GM21576 (cell line): ENCODE measurements around the gene RNASE2.
"Not testable (repeated sequence)": the region's sequence is repeated elsewhere in the genome, so short reads cannot be mapped to it uniquely, and the experiment has no call there.

Source experiments
- ATAC-seq: cut with Tn5 transposase; IDR thresholded peaks from one replicate; pipeline ENCODE4 v1.9.1; 2021; ENCODE audit warnings: mild to moderate bottlenecking, moderate library complexity; ENCODE audit not compliant: unreplicated experiment

The RNASE2 gene

DNA sequence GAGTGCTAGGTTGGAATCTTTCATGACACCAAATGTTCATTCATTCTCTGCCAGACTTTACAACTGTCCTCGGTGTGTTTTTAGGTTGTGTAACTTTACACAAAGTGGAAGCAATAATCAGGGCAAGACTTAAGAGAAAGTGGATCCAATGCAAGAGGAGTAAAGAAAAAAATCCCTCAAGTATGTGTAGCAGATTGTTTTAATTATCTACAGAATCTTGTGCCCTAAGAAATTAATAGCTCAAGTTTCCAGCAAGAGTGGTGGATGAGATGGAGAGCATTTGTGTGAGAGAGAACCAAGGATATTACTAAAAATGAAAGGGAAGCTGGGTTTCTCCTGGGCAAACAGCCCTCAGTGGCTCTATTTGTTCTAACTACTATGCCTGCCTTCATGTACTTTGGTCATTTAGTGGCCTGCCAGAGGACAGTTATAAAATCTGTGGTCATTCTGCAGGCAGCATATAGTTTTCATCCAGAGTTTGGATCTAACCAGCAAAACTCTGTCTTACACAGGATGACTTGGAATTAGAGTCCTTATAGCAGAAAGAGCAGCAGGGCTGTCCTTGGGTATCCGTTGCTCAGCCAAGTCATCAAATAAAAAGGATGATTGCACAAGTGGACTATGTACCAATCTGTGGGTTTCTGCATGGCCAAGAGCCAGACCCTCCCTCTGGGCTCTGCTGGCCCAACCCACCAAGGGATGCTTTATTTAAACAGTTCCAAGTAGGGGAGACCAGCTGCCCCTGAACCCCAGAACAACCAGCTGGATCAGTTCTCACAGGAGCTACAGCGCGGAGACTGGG is at the start of gene RNASE2:
RNASE2 (plus strand) TSS at position 752 of the 802 bp plus-strand sequence. CDS start 285 bp downstream, outside the sequence.
- ATAC-seq: not testable (repeated sequence)

DNA sequence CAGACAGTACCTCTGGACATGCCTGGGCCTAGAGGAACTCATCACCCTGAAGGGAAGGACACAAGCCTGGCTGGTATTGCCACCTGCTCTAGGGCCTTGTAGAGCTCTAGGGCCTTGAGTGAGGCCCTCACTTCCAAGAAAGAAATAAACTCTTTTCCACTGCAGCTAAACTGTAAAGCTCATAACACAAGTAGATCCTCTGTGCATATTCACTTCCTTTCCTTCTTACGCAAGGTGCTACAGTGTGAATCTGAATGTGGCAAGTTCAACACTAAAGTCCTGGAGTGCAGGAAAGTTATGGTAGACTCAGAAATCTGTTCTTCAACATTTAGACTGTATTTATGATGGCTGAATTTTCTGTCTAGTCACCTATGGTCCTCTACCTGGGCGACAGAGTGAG is 49.6 kb upstream of the RNASE2 start:
- no peak for ATAC-seq

DNA sequence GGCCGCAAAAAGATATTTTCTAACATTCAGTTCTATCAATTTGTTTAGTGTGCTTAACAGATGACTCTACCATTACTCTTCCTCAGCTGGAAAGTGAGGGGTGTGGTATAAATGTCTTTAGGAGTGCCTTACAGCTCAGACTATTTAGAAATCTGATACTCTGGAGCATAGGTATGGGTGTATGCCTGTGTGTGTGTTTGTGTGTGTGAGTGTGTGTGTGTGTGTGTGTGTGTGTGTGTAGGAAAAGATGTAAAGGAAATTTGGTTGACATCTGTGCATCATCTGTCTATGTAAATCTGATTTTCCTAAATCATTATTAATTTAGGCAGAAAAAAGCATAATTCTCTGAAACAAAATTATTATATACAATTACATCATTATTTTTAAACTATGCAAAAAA is 48.1 kb upstream of the RNASE2 start:
- no peak for ATAC-seq

DNA sequence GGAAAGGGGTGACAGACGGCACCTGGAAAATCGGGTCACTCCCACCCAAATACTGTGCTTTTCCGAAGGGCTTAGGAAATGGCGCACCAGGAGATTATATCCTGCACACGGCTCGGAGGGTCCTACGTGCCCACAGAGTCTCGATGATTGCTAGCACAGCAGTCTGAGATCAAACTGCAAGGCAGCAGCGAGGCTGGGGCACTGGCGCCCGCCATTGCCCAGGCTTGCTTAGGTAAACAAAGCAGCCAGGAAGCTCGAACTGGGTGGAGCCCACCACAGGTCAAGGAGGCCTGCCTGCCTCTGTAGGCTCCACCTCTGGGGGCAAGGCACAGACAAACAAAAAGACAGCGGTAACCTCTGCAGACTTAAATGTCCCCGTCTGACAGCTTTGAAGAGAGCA is 44.5 kb upstream of the RNASE2 start:
- ATAC-seq: not testable (repeated sequence)

DNA sequence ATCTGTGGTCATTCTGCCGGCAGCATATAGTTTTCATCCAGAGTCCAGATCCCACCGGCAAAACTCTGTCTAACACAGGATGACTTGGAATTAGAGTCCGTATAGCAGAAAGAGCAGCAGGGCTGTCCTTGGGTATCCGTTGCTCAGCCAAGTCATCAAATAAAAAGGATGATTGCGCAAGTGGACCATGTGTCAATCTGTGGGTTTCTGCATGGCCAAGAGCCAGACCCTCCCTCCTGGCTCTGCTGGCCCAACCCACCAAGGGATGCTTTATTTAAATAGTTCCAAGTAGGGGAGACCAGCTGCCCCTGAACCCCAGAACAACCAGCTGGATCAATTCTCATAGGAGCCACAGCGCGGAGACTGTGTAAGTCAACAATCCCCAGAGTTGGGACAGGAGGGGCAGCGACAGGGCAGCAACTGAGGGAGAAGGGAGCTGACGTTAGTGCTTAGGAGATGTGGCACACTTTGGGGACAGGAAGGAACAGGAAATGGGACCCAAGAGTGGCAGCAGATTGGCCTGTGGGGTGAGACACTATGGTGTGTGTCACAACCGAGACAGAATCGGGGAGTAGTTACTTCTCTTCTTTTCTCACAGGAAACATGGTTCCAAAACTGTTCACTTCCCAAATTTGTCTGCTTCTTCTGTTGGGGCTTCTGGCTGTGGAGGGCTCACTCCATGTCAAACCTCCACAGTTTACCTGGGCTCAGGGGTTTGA is 36.1 kb upstream of the RNASE2 start:
- ATAC-seq: not testable (repeated sequence)

DNA sequence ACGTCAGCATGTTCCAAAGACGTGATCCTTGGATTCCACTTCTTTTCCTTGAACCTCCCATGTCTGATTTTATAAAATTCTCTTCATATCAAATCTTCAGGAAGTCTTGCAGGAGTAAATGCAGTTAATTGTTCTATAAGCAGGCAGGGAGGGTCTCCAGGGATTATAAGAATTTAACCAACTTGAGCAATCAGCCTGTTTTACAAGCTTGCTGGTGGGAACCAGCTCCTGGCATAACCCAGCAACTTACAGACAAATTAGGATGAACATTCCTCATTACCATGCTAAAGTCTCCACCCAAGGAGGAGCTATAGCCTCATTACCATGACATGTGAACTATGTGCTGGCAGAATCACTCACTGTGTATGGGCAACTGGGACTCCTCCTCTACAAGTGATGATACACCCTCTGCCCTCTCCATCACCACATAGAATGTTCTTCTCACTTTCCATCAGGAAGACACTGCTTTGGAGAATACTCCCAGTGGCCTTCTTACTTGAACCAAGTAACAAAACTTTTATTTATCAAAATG is 31.5 kb upstream of the RNASE2 start:
- not testable (repeated sequence) for ATAC-seq

DNA sequence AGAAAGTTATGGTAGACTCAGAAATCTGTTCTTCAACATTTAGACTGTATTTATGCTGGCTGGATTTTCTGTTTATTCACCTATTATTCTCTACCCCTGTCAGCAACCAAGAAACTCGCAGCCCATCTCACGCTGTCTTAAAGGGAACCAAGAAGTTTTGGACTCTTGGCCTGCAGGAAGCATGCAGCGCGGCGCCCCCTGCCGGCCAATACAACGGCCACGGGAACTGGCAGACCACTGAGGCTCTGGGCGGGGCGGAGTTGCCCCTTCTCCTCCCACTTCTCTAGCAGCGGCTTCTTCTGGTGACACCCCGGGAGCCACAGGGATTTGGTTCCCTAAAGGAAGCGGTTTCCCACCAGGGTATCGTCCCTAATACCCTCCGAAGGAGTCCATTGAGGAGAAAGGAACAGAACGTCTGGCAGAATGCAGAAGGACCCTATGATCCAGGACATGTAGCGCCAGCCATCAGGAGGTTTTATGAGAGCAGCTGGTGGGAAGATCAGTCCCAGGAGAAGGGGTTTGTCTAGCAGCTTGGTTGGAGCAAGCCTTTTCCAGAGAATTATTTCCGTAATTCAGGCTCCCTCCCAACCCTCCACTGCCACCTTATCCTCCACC is 21.0 kb upstream of the RNASE2 start:
- ATAC-seq: no peak

DNA sequence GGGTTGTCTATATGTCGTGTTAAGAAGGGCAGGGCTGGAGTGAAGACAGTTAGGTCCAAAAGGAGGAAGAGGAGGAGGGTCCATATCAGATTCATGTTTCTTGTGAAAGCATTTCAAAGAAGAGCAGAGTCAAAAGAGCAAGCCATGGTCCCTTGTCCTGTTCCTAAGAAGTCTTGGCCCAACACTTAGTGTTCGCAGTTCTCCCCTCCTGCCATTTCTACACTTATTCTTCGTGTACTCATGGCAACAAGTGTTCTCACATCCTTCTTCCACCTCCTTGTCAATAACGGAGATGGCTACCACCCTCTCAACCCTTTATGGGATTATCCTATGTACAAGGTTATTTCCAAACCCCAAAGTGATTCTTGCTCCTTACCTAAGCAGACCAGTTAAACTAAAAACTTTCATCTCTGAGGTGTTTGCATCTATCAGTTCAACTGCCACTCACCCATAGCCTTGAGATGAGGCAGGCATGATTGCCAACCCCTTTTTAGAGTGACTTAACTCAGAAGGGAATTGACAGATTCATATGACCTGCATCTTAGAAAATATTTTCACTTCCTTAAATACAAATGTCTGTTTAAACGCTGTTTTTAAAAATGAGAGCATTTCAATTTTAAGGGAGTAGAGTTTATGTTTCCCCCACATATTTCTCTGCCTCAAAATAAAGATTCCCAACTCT is 19.8 kb upstream of the RNASE2 start:
- ATAC-seq: no peak

DNA sequence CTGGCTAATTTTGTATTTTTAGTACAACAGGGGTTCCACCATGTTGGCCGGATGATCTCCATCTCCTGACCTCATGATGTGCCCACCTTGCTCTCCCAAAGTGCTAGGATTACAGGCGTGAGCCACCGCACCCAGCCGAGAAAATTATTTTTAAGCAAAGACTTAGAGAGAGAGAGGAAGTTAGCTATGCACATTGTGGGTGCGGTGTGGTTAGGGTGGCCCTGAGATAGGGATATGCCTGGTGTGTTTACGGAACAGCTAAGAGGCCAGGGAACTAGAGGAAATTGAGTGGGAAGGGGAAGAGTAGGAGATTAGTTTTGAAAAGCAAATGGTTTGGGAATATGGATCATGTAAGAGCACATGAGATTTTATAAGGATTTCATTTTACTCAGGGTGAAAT is 10.1 kb upstream of the RNASE2 start:
- ATAC-seq: not testable (repeated sequence)

DNA sequence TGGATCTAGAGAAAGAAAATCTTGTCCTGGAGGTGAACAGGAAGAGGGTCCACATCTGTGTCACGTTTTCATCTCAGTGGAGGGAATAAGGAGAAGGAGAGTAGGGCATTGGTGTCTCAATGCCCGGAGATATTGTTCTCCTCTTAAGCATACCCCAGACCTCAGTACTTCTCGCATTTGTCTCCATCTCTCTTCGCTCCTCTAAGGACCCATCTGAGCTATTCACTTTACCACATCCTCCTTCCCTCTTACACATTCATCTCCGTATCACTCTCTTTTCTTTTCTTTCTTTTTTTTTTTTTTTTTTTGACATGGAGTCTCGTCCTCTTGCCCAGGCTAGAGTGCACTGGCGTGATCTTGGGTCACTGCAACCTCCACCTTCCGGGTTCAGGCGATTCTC is 8.6 kb upstream of the RNASE2 start:
- not testable (repeated sequence) for ATAC-seq

DNA sequence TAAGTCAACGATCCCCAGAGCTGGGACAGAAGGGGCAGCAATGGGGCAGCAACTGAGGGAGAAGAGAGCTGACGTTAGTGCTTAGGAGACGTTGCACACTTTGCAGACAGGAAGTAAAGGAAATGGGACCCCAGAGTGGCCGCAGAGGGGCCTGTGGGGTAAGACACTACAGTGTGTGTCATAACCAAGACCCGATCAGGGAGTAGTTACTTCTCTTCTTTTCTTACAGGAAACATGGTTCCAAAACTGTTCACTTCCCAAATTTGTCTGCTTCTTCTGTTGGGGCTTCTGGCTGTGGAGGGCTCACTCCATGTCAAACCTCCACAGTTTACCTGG is 219 bp downstream of the RNASE2 start:
- ATAC-seq: not testable (repeated sequence)

DNA sequence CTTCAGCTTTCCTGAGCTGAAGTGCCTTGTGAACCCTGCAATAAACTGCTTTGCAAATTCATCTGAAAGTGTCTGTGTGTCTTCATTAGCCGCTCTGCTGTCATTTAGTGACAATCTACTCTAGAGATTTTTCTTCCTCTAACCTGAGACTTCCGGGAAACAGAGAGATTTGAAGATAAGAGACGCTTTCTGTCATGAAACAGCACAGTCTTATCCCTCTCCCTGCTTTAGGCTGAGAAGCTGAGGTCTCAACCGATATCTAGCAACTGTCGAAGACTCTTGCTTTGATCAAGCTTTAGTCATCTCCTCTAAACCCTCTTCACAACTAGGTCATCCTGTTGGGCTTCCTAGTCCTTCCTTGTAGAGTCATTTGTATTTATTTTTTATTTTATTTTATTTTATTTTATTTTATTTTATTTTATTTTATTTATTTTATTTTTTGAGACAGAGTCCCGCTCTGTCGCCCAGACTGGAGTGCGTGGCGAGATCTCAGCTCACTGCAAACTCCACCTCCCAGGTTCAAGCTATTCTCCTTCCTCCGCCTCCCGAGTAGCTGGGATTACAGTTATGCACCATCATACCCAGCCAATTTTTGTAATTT is 1.2 kb downstream of the RNASE2 start:
- ATAC-seq: no peak

DNA sequence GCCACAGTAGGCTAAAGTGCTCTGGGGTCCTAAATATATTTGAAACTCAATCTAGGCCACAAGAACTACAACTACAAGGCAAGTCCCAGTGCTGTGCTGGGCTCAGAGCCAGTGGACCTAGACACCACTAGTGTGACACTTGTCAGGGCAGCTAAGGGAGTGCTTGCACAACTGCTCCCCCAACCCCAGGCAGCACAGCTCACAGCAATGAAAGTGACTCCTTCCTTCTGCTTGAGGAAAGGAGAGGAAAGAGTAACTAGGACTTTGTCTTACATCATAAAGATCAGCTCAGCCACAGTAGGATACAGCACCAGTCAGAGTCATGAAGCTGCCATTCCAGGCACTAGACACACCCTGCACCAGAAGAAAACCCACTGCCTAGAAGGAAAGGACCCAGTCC is 3.7 kb downstream of the RNASE2 start:
- ATAC-seq: not testable (repeated sequence)

DNA sequence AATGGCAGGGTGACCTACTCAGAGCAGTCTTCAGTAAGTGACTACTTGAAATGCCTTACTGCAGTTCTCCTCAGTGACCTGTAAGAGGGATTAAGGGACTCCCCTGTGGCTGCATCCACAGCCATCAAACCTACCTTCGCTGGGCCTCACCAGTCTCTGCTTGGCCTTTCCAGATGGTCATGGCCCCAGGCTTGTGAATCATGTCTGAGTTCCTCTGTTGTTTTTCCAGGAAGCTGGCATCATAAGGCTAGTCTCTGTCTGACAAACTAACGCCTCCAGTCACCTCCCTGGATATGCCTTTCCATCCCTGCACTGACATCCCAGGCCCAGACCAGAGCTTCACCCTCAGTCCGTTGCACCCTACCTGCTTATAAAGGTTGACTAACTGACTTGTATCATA is 14.0 kb downstream of the RNASE2 start:
- ATAC-seq: no peak

DNA sequence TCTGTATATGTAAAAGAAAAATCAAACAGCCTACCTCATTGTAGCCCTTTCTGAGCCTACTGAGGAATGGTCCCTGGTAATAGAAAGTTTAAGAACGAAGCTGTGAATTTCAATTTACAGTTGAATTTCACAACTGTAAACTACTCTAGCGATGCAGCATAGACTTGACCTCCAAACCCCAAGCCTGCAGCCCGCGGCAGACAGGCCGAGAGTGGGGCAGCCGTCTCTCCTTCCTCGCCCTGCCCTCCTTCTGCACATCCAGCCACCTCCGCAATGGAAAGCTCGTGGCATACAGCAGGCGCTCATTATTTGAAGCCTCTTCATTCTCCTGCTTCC is 15.3 kb downstream of the RNASE2 start:
- ATAC-seq: no peak

DNA sequence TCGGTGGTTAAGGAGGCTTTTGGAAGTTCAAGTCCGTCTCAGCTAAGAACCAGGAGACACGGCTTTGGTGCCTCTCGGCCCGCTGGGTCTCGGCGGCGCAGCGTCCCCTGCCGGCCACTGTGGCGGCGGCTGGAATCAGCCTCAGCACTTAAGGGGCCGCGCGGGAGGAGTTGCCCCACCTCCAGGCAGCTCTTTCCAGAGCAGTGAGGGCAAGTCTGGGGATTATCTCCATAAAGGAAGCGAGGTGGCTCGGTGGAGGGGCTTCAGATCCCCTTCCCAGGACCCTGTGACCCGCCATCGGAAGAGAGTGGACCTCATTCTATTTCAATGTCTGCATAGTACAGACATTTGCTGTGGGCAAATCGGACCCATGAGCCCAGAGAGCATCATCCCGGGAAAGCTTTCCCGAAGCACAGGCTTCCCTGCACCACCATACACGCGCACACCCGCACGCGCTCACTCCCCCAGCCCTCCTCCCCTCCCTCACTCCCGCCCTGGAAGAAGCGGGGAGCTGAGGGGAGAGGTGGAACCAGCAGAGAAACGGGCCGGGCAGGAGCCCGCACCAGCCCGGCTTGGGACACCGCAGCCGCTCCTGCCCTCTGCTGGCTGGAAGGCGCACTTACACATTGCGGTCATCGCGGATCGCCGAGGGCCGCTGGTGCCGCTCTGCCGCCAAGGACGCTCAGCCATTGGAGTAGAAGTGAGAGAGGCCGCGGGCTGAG is 15.9 kb downstream of the RNASE2 start:
- ATAC-seq: peak; percentile 91

DNA sequence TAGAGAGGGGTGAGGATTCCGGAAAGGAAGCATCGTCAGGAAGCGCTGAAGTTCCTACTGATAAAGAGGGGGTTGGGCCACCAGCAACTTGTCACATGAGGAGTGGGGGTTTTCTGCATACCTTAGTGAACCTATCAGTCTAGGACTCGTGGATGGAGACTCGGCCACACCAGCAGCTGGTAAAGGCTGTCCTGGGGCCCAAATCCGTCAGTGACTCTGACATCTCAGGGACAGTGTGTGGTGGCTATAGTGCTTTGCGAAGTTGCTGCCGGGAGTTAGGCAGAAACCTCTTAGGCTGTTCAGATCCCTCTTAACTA is 16.4 kb downstream of the RNASE2 start:
- peak; percentile 19 for ATAC-seq

DNA sequence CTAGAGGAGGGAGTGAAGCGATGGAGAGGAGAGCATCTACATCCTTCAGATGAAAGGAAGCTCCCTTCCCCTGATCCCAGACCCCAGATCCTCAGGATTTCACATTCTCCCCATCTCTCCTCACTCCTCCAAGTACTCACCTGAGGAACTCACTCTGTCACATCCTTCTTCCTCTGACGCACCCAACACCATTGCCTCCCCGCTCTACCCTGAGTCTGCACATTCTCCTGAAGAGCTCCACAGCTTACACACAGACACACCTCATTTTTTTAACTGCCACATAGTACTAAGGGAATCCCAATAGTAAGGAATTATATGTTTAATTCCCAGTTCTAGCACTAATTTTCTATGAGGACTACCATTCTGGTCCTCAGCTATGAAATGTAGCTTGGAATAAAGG is 18.2 kb downstream of the RNASE2 start:
- no peak for ATAC-seq

DNA sequence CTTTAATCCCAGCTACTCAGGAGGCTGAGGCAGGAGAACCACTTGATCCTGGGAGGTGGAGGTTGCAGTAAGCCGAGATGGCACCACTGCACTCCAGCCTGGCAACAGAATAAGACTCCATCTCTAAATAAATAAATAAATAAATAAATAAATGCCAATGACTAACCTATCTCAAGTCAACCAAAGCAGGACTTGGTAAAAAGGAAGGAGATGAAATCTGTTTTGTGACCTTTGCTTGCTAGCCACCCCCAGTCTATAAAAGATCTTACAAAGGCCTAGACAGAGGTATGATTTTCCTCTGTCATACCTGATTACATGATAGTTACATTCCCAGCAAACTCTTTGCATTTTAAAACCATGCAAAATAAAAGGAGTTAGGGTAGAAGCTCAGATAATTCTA is 21.0 kb downstream of the RNASE2 start:
- ATAC-seq: no peak

DNA sequence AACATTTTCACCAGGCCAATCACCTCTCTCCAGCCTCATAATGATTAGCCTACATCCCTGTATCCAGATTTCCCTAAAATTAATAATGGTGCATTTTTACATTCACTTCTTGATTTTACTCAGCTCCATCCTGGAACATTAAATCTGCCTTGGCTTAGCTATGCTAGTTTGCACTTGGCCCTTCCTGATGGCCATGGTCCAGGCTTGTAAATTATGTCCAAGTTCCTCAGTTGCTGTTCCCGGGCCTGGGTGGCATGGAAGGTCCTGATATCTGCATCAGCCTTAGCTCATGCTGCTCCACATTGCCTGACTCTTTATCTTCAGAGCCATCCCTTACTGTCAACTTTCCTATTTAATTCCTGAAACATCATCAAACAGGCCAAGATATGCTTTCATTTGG is 23.4 kb downstream of the RNASE2 start:
- ATAC-seq: no peak
